Karpas-422 (cell line): ENCODE data around the gene MVK. TPM values are rescaled to one million over a fixed set of nuclear protein-coding genes. Genes with fewer than 3 reads are reported as not detected.

Experiments
- DNase-seq: peaks from one replicate; pipeline ENCODE4 v3.0.0-alpha.2; 2015
- H2AFZ ChIP-seq: fragments of 200-600 bp; sonication (generic); 2 replicates; pipeline ENCODE4 v1.6.1; 2014; ENCODE audit warnings: antibody characterized with exemption, low read length, mixed read lengths
- H3K27ac ChIP-seq: fragments of 200-600 bp; sonication (generic); 2 replicates; pipeline ENCODE4 v1.5.1; 2014; ENCODE audit warnings: mild to moderate bottlenecking, low read length, moderate library complexity
- H3K27me3 ChIP-seq: fragments of 200-600 bp; sonication (generic); 2 replicates; pipeline ENCODE4 v1.6.1; 2014; ENCODE audit warnings: low read length, mixed read lengths
- H3K36me3 ChIP-seq: fragments of 200-600 bp; sonication (generic); 2 replicates; pipeline ENCODE4 v1.6.1; 2014; ENCODE audit warnings: low read length, mixed read lengths; ENCODE audit not compliant: insufficient read depth
- H3K4me1 ChIP-seq: fragments of 200-600 bp; sonication (generic); 2 replicates; pipeline ENCODE4 v1.6.1; 2014; ENCODE audit warnings: mild to moderate bottlenecking, low read length, mixed read lengths
- H3K4me2 ChIP-seq: fragments of 200-600 bp; sonication (generic); 2 replicates; pipeline ENCODE4 v1.6.1; 2014; ENCODE audit warnings: low read length, low read depth, mild to moderate bottlenecking; ENCODE audit not compliant: poor library complexity, severe bottlenecking
- H3K4me3 ChIP-seq: fragments of 200-600 bp; sonication (generic); 2 replicates; pipeline ENCODE4 v1.5.1; 2014; ENCODE audit warnings: mild to moderate bottlenecking, antibody characterized with exemption, low read length, mixed read lengths
- H3K79me2 ChIP-seq: fragments of 200-600 bp; sonication (generic); 2 replicates; pipeline ENCODE4 v1.6.1; 2014; ENCODE audit warnings: mild to moderate bottlenecking, low read length, mixed read lengths
- H3K9ac ChIP-seq: fragments of 200-600 bp; sonication (generic); 2 replicates; pipeline ENCODE4 v1.6.0; 2014; ENCODE audit warnings: low read length
- H3K9me2 ChIP-seq: fragments of 200-600 bp; sonication (generic), shearing (Covaris generic); replicated peaks from 2 replicates; pipeline ENCODE4 v1.6.0; 2014; ENCODE audit warnings: mild to moderate bottlenecking, low read length, moderate library complexity; ENCODE audit not compliant: insufficient read depth
- H3K9me3 ChIP-seq: fragments of 300-700, 200-600 bp; sonication (generic); 2 replicates; pipeline ENCODE4 v1.6.1; 2014; ENCODE audit warnings: low read length, mixed read lengths
- H4K20me1 ChIP-seq: fragments of 200-600 bp; sonication (generic); 2 replicates; pipeline ENCODE4 v1.6.1; 2014; ENCODE audit warnings: mild to moderate bottlenecking, antibody characterized with exemption, low read length, low read depth; ENCODE audit not compliant: insufficient read depth
- total RNA-seq: library from RNA; depleted of rRNA; stranded (reverse); fragments of >200 nt; shearing (Covaris generic); gene quantifications from 2 replicates; pipeline ENCODE4 v1.2.3, GENCODE V29; 2014; ENCODE audit warnings: low replicate concordance

MVK gene
- total RNA-seq, 1 experiment from 2014 or later = 14.7 TPM

DNA sequence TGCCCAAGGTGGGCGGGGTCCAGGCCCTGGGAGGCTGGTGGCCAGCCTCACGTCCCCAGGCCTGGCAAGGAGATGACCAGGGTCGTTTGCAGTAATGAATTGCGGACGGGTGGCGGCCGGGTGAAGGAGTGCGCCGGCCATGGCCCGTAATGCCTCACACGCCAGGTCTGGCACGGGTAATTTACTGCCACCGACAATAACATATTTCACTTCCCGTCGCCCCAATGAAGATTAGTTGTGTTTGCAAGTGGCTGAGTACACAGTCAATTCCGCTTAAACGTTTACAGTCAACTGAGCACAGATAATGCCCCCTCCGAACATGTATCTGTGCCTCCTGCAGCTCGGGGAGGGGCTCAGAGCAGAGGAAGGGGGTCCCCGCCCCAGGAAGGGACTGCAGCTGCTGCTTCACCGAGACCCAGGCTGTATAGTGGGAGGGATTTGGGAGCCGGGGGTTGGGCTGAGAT is 48.3 kb downstream of the MVK start:
- Histone ChIP-seq H3K9ac (no peak overlapping the region), H3K4me3 (no peak overlapping the region), H3K9me2 (no peaks in the 10 kb centered on the region), H3K4me2 (no peak overlapping the region), H3K9me3 (no peaks in the 10 kb centered on the region), H3K27me3 (no peaks in the 10 kb centered on the region), H3K27ac (no peak overlapping the region), H4K20me1 (no peaks in the 10 kb centered on the region), H2AFZ (no peak overlapping the region), H3K4me1 (no peaks in the 10 kb centered on the region), H3K79me2 (no peaks in the 10 kb centered on the region), H3K36me3 (no peaks in the 10 kb centered on the region)
- DNase-seq = no peak

DNA sequence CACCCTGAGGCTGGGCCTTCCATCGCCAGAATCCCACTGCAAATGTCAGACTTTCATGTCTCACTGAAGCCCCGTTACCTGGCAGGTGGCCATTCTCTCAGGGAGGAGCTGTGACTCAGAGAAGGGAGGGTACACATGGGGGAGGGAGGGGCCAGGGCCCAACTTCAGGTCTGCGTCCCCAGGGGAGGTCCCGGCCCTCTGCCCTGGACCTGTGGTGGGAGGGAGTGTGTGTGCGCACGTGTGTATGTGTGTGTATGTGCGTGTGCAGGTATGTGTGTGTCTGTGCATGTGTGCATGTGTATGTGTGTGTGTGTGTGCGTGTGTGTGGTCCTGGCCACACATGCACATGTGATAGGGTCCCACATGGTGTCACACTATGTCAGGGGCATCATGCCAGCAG is 50.9 kb downstream of the MVK start:
- H3K9me2 ChIP-seq = no peaks in the 10 kb centered on the region
- H4K20me1 ChIP-seq = no peaks in the 10 kb centered on the region
- no peak overlapping the region for H2AFZ ChIP-seq
- H3K9me3 ChIP-seq = no peaks in the 10 kb centered on the region
- no peak overlapping the region for H3K4me2 ChIP-seq
- H3K27ac ChIP-seq = no peak overlapping the region
- no peaks in the 10 kb centered on the region for H3K36me3 ChIP-seq
- H3K9ac ChIP-seq = no peak overlapping the region
- DNase-seq = no peak
- no peaks in the 10 kb centered on the region for H3K4me1 ChIP-seq
- H3K4me3 ChIP-seq = no peak overlapping the region
- H3K79me2 ChIP-seq = no peaks in the 10 kb centered on the region
- no peaks in the 10 kb centered on the region for H3K27me3 ChIP-seq

DNA sequence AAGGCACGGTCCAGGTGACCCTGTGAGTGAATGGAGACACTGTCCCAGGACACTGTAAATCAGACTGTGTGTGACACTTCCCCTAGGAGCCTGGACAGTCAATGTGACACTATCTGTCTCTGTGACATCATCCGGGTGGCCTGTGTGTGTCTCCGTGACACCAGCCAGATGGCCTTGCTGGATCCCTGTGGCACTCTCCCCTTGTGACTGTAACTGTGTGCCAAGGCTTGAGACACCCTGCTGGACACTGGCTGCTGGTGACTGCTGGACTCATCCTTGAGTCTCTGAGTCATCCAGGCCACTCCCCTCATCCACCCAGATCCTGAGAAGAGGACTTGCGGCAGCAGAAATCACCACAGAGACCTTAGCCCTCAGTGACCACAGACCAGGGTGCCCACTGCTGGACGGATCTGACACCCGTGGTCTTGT is 51.6 kb downstream of the MVK start:
- Histone ChIP-seq H3K9me2 (no peaks in the 10 kb centered on the region), H3K4me2 (no peak overlapping the region), H3K79me2 (no peaks in the 10 kb centered on the region), H3K4me1 (no peaks in the 10 kb centered on the region), H3K9me3 (no peaks in the 10 kb centered on the region), H3K9ac (no peak overlapping the region), H3K36me3 (no peaks in the 10 kb centered on the region), H2AFZ (no peak overlapping the region), H3K27ac (no peak overlapping the region), H4K20me1 (no peaks in the 10 kb centered on the region), H3K27me3 (no peaks in the 10 kb centered on the region; the same call in 1 of the 2 replicates), H3K4me3 (no peak overlapping the region)
- no peak for DNase-seq

DNA sequence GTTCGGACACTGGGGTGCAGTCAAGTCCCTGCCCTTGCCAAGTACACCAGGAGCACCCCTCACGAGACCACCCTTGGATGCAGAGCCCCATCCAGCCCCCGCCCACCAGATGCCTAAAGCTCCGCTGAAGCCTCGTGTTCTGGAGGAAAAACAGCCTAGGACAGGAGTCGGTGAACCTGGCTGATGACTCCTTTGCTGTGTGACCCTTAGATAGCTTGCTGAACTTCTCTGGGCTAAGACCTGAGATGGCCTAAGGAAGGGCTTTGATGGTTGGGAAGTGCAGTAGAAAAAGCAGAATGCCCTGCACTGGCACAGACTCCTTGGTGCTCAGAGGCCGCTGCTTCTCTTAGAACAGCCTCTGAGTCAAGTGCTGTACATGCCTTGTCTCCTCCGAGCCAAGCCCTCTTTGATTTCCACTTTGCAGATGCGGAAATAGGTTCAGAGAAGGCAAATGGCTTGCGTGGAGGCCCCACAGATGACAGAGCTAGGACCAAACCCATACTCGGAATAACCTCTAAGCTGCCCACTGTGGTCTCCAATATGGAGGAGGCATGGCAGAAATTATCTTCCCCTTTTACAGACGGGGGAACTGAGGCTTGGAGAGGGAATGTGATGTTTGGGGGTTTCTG is 52.3 kb downstream of the MVK start:
- DNase-seq = no peak
- H4K20me1 ChIP-seq = no peaks in the 10 kb centered on the region
- H3K9me2 ChIP-seq = no peaks in the 10 kb centered on the region
- H3K27ac ChIP-seq = no peak overlapping the region
- no peaks in the 10 kb centered on the region for H3K9me3 ChIP-seq
- no peaks in the 10 kb centered on the region for H3K4me1 ChIP-seq
- H2AFZ ChIP-seq = no peak overlapping the region
- no peaks in the 10 kb centered on the region for H3K36me3 ChIP-seq
- no peaks in the 10 kb centered on the region; the same call in 1 of the 2 replicates for H3K27me3 ChIP-seq
- no peak overlapping the region for H3K4me2 ChIP-seq
- H3K9ac ChIP-seq = no peak overlapping the region
- H3K4me3 ChIP-seq = no peak overlapping the region
- H3K79me2 ChIP-seq = no peaks in the 10 kb centered on the region

DNA sequence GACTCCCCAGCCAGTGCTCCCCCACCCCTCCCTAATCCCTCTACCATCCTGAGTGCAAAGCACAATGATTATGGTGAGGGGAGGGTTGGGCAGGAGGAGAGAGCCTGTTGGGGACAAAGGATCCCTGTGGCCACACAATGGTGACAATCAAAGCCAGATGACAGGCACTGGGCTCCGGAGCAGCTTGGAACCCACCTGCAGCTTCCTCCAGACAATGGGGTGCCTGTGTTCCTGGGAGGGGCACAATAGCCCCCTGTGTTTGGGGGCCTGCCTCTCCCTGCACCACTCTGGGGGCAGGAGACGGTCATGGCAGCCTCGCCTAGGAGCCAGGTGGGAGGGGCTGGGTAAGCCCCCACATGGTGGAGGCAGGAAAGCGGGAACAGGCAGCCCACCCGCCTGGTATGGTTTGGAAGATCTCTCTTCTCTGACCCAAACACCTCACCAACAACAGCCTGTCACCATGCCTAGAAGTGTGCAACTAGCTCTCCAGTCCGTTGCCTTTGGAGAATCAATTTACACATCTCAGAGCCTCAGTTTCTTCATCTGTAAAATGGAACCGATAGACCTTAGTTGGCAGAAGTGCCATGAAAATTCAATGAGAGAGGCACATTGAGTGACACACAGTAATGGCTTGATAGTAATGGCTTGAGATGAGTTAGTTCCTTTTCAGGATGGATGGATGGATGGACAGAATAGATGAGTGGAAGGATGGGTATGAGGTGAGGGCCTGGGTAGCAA is 53.0 kb downstream of the MVK start:
- no peaks in the 10 kb centered on the region; the same call in 1 of the 2 replicates for H3K27me3 ChIP-seq

DNA sequence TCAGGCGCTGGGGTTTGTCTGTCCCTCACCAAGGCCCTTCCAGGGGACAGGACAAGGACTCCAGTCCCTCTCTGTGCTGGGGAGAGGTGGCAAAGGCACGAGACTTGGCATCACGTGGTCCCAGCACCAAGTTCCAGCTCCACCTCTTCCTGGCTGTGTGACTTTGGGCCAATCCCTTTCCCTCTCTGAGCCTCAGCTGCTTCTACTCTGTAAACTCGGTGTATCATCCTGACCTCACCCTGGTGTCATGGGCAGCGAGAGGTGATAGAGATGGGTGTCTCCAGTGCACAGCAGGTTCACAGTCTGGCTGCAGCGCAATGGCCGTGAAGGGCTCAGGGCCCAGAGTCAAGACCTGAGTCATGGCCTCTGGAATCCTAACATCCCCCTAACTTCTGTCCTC is 54.0 kb downstream of the MVK start:
- H3K9me3 ChIP-seq = no peaks in the 10 kb centered on the region
- H3K79me2 ChIP-seq = no peaks in the 10 kb centered on the region
- H3K4me2 ChIP-seq = no peak overlapping the region
- H3K36me3 ChIP-seq = no peaks in the 10 kb centered on the region
- H3K4me1 ChIP-seq = no peaks in the 10 kb centered on the region
- no peak overlapping the region for H3K4me3 ChIP-seq
- no peak overlapping the region for H2AFZ ChIP-seq
- H4K20me1 ChIP-seq = no peaks in the 10 kb centered on the region
- no peaks in the 10 kb centered on the region for H3K9me2 ChIP-seq
- DNase-seq = no peak
- H3K27ac ChIP-seq = no peak overlapping the region
- no peaks in the 10 kb centered on the region; the same call in 1 of the 2 replicates for H3K27me3 ChIP-seq
- no peak overlapping the region for H3K9ac ChIP-seq

More for the DNA sequence above, 53.0 kb downstream of the MVK start:
- DNase-seq = no peak
- Histone ChIP-seq H3K9me3 (no peaks in the 10 kb centered on the region), H3K4me1 (no peaks in the 10 kb centered on the region), H3K9ac (no peak overlapping the region), H2AFZ (no peak overlapping the region), H3K79me2 (no peaks in the 10 kb centered on the region), H3K27ac (no peak overlapping the region), H4K20me1 (no peaks in the 10 kb centered on the region), H3K4me3 (no peak overlapping the region), H3K4me2 (no peak overlapping the region), H3K36me3 (no peaks in the 10 kb centered on the region), H3K9me2 (no peaks in the 10 kb centered on the region)

DNA sequence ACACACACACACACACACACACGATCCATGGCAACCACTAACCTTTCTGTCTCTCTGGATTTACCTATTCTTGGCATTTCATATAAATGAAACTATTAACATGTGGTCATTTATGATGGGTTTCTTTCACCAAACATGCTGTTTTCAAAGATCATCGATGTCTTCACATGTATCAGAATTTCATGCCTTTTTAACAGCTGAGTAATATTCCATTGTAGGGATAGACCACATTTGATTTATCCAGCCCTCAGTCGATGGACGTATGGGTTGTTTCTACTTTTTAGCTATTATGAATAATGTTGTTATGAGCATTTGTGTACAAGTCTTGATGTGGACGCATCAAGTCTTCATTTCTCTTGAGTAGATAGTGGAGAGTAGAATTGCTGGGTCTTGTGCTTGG is 56.5 kb downstream of the MVK start:
- no peaks in the 10 kb centered on the region for H3K9me3 ChIP-seq
- H3K9ac ChIP-seq = no peak overlapping the region
- H3K79me2 ChIP-seq = no peaks in the 10 kb centered on the region
- no peaks in the 10 kb centered on the region for H3K36me3 ChIP-seq
- no peak overlapping the region for H2AFZ ChIP-seq
- no peaks in the 10 kb centered on the region for H4K20me1 ChIP-seq
- H3K4me1 ChIP-seq = no peaks in the 10 kb centered on the region
- H3K27ac ChIP-seq = no peak overlapping the region
- H3K27me3 ChIP-seq = no peaks in the 10 kb centered on the region; the same call in 1 of the 2 replicates
- DNase-seq = no peak
- no peaks in the 10 kb centered on the region for H3K9me2 ChIP-seq
- H3K4me2 ChIP-seq = no peak overlapping the region
- no peak overlapping the region for H3K4me3 ChIP-seq

DNA sequence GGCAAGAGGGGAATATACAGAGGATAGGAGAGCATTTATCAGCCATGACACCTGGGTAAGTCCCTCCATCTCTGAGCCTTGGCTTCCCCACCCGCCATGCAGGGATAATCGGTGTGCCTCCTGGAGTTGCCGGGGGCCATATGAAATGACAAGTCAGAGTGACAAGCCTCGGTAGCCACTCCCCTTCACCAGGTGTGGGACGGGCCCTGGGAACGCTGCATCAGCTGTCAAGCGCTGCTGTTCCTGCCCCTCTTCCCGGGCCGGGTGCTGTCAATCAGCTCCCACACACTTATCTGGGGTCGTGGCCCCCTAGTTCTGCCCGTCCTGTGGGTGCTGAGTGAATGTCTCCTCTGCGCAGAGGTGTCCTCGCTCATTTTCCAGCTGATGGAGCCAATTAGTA is 57.2 kb downstream of the MVK start:
- no peaks in the 10 kb centered on the region for H3K36me3 ChIP-seq
- no peaks in the 10 kb centered on the region; the same call in 1 of the 2 replicates for H3K27me3 ChIP-seq
- no peaks in the 10 kb centered on the region for H3K9me2 ChIP-seq
- H3K9me3 ChIP-seq = peaks cover 3% of the 10 kb centered on the region; the same call in 1 of the 2 replicates
- H3K4me1 ChIP-seq = no peaks in the 10 kb centered on the region
- H3K9ac ChIP-seq = no peak overlapping the region
- H3K79me2 ChIP-seq = no peaks in the 10 kb centered on the region
- no peak overlapping the region for H3K27ac ChIP-seq
- DNase-seq = no peak
- H4K20me1 ChIP-seq = no peaks in the 10 kb centered on the region
- H2AFZ ChIP-seq = no peak overlapping the region
- H3K4me3 ChIP-seq = no peak overlapping the region
- H3K4me2 ChIP-seq = no peak overlapping the region
